ENCODE data around the gene CDH12.

The CDH12 gene

GRCh38 chr5:22722056-22722455 lies 131.1 kb downstream of the CDH12 start:
- Histone ChIP-seq H3K27me3 (ENCODE audit: low read length) (no peaks in the 10 kb centered on the region), H3K79me2 (ENCODE audit: insufficient read depth, low read length) (no peaks in the 10 kb centered on the region), H3K36me3 (ENCODE audit: low read length) (no peaks in the 10 kb centered on the region), H3K9ac (ENCODE audit: low read length) (no peak overlapping the region), H3K4me2 (ENCODE audit: low read depth, low read length, poor library complexity, severe bottlenecking) (no peak overlapping the region), H3F3A (ENCODE audit: insufficient read depth) (no peaks in the 10 kb centered on the region), H2AFZ (ENCODE audit: low read depth, low read length, severe bottlenecking) (no peak overlapping the region), H3K9me2 (replicated peaks; ENCODE audit: insufficient read depth, low read length) (no peaks in the 10 kb centered on the region), H3K27ac (ENCODE audit: low read depth, low read length) (no peak overlapping the region), H4K20me1 (ENCODE audit: low read depth, low read length) (no peaks in the 10 kb centered on the region), H3K4me3 (ENCODE audit: insufficient read depth, low read length, poor library complexity, severe bottlenecking) (no peak overlapping the region), H3K9me3 (ENCODE audit: insufficient read depth, low read length) (peaks cover 13% of the 10 kb centered on the region; the same call in 1 of the 2 replicates)
- TF ChIP-seq, protein P1, sequence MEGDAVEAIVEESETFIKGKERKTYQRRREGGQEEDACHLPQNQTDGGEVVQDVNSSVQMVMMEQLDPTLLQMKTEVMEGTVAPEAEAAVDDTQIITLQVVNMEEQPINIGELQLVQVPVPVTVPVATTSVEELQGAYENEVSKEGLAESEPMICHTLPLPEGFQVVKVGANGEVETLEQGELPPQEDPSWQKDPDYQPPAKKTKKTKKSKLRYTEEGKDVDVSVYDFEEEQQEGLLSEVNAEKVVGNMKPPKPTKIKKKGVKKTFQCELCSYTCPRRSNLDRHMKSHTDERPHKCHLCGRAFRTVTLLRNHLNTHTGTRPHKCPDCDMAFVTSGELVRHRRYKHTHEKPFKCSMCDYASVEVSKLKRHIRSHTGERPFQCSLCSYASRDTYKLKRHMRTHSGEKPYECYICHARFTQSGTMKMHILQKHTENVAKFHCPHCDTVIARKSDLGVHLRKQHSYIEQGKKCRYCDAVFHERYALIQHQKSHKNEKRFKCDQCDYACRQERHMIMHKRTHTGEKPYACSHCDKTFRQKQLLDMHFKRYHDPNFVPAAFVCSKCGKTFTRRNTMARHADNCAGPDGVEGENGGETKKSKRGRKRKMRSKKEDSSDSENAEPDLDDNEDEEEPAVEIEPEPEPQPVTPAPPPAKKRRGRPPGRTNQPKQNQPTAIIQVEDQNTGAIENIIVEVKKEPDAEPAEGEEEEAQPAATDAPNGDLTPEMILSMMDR (IDR thresholded peaks at IDR 0.05; ENCODE audit: insufficient read depth, low read length, poor library complexity, severe bottlenecking) = no peak
- no peak for TF ChIP-seq EZH2phosphoT487 (conservative IDR thresholded peaks at IDR 0.05; ENCODE audit: low read length)

GRCh38 chr5:22719842-22720241 lies 133.3 kb downstream of the CDH12 start:
- no peak for TF ChIP-seq EZH2phosphoT487 (conservative IDR thresholded peaks at IDR 0.05; ENCODE audit: low read length)
- TF ChIP-seq, protein P1 (IDR thresholded peaks at IDR 0.05; ENCODE audit: insufficient read depth, low read length, poor library complexity, severe bottlenecking) = no peak
- peaks cover 13% of the 10 kb centered on the region; the same call in 1 of the 2 replicates for H3K9me3 ChIP-seq (ENCODE audit: insufficient read depth, low read length)
- no peaks in the 10 kb centered on the region for H3K27me3 ChIP-seq (ENCODE audit: low read length)
- no peaks in the 10 kb centered on the region for H4K20me1 ChIP-seq (ENCODE audit: low read depth, low read length)
- H3K27ac ChIP-seq (ENCODE audit: low read depth, low read length) = no peak overlapping the region
- no peak overlapping the region for H3K4me2 ChIP-seq (ENCODE audit: low read depth, low read length, poor library complexity, severe bottlenecking)
- H3K36me3 ChIP-seq (ENCODE audit: low read length) = no peaks in the 10 kb centered on the region
- H3K79me2 ChIP-seq (ENCODE audit: insufficient read depth, low read length) = no peaks in the 10 kb centered on the region
- no peak overlapping the region for H3K4me3 ChIP-seq (ENCODE audit: insufficient read depth, low read length, poor library complexity, severe bottlenecking)
- no peak overlapping the region for H3K9ac ChIP-seq (ENCODE audit: low read length)
- no peaks in the 10 kb centered on the region for H3F3A ChIP-seq (ENCODE audit: insufficient read depth)
- no peaks in the 10 kb centered on the region for H3K9me2 ChIP-seq (replicated peaks; ENCODE audit: insufficient read depth, low read length)
- no peak overlapping the region for H2AFZ ChIP-seq (ENCODE audit: low read depth, low read length, severe bottlenecking)

DNA sequence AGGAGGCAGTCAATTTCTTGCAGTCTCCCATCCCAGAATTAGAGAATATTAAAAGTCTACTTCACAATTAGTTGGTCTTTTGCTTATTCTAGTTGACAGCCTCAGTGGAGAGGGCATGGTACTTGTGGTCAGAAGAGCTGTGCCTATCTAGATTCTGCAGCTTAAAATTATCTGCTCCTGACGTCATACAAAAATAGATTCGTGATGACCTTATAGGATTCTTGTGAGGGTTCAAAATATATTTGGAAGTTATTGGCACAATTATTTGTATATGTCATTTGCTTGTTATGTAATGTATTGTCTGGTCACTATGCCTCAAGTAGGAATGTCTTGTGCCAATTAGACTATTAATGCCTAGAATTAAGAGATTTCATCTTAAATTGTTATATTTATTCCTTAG lies 142.5 kb downstream of the CDH12 start:
- Histone ChIP-seq H3K27ac (ENCODE audit: low read depth, low read length) (no peak overlapping the region), H2AFZ (ENCODE audit: low read depth, low read length, severe bottlenecking) (no peak overlapping the region), H3K9me3 (ENCODE audit: insufficient read depth, low read length) (no peaks in the 10 kb centered on the region), H3K79me2 (ENCODE audit: insufficient read depth, low read length) (no peaks in the 10 kb centered on the region), H3K4me3 (ENCODE audit: insufficient read depth, low read length, poor library complexity, severe bottlenecking) (no peak overlapping the region), H3K27me3 (ENCODE audit: low read length) (no peaks in the 10 kb centered on the region), H3K9me2 (replicated peaks; ENCODE audit: insufficient read depth, low read length) (no peaks in the 10 kb centered on the region), H4K20me1 (ENCODE audit: low read depth, low read length) (no peaks in the 10 kb centered on the region), H3K9ac (ENCODE audit: low read length) (no peak overlapping the region), H3F3A (ENCODE audit: insufficient read depth) (no peaks in the 10 kb centered on the region), H3K4me2 (ENCODE audit: low read depth, low read length, poor library complexity, severe bottlenecking) (no peak overlapping the region), H3K36me3 (ENCODE audit: low read length) (no peaks in the 10 kb centered on the region)
- no peak for TF ChIP-seq EZH2phosphoT487 (conservative IDR thresholded peaks at IDR 0.05; ENCODE audit: low read length)
- TF ChIP-seq, protein P1 (IDR thresholded peaks at IDR 0.05; ENCODE audit: insufficient read depth, low read length, poor library complexity, severe bottlenecking) = no peak
